Stimulated activated CD4-positive, alpha-beta T cell treated with anti-CD3 and anti-CD28 coated beads, Interleukin-12 subunit alpha, Interleukin-12 subunit beta, amount 100 ng/mL, for 24 hours (primary cell): Measurements from ENCODE around the gene NT5DC3.

Experiments
- DNase-seq, 2 experiments: peaks; one replicate each; pipeline ENCODE4 v3.0.0-alpha.2; 2020; ENCODE audit warnings: low read depth in 2 of 2

Gene NT5DC3

DNA sequence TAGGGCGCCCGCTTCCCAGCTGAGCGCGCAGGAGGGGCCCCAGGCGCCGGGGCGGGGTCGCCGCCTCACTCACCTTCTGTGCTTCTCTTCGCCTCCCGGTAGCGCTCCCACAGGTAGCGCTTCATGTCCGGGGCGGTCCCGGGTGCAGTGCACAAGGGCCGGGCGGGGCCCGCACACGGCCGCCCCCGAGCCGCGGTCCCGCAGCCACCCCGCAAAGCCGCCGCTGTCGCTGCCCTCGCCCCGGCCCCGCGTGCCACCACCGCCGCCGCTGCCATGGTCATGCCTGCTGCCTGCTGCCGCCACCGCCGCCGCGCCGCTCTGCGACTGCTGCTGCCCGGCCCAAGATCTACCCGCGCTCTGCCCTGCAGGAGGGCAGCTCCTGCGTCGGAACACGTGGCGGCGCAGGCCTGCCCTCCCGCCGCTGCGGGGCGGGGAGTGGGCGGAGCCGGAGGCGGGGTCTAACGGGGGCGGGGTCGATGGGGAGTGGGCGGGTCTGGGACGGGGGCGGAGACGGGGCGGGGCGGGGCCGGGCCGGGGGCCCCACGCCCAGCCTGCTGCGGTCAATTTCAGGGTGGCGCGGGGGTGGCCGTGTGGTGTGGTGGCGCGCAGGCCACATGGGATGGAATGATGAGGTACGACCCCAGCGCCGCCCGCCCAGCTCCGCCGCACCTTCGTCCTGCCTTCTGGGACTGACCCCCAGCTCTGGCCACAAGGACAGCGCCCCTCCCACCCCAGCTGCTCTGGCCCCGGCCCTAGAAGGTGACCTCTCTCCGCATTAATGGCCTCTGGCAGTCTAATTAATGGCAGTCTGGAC is at the start of gene NT5DC3:
Gene NT5DC3 (minus strand): TSS at position 359 of the 814 bp plus-strand sequence. CDS start 78 bp downstream, at position 281.
- peak; percentile 62 to 66 for DNase-seq

DNA sequence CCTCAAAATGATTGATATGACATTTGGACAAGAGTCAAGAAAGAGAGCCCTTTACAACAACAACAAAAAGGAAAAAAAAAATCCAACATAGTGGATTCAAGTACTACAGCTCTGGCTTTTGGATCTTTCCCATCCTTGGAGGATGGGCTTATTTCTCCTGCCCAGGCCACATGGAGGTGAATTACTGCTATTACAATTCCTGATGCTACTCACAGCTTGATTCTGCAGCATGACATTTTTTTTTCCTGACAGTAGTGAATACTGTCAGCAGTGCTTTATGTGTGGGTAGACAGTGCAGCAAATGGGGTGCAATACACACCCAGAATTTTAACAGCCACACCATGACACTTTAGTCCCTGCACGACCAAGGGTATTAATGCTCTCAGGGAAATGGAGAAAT is 46.7 kb upstream of the NT5DC3 start:
- no peak for DNase-seq

DNA sequence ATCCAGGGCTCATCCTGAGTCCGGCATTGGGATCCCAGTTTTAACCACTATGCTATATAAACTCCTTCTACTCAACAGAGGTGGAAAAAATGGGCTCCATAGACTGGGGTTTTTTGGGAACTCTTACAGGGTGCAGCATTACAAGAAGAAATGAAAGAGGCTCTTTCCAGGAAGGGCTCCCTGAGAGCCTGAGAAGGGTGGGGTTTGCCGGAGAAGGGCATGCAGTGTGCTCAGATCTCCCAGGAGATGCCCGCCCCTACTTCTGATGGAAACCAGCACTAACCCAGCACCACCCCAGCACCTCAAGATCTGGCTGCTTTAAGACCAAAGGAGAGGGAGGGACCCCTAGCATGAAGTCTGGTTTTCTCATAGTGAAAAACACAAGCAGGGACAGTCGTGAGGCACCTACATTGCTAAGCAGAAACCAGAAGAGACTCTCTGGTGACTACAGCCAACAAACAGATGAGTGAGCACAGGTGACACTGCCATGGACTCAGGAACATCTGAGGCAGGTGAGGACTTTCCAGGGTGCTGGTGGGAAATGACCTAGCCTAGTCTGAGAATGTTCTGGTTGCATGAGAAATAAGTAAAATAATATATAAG is 45.3 kb upstream of the NT5DC3 start:
- DNase-seq, result no peak

- DNase-seq, result no peak
Observed at GRCh38 chr12:103884316-103884715, 43.3 kb upstream of the NT5DC3 start.

GRCh38 chr12:103883908-103884307 is 42.9 kb upstream of the NT5DC3 start:
- DNase-seq, result no peak

DNA sequence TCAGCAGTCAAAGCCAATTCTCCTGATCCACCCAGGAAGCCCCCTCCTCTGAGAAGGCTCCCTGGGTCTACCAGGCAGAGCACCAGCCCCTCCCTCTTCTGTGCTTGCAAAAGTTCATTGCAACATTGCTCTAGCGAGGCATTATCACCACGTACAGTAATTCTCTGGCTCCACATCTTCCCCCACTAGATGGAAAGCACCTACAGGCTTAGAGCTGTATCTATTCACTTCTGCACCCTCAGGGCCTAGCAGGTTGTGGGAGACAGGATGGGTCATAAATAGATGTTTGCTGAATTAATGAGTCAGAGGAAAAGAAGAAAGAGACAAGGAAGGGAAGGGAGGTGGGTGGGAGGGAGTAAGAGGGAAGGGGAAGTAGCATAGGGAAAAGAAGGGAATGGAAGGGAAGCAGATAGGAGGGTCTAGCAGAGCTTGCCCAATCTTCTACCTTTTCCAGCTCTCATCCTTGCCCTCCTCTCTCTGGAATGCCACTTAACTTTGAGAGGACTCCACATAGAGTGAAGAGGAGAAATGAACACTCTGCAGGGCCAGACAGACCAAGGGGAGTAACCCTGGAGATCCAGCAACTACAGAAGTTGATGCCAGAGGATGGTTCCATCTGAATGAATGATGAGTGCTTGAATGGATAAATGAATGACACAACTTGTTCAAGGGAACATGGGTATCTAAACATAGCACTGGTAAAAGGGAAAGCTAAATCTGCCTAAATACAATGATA is 42.0 kb upstream of the NT5DC3 start:
- no peak for DNase-seq

DNA sequence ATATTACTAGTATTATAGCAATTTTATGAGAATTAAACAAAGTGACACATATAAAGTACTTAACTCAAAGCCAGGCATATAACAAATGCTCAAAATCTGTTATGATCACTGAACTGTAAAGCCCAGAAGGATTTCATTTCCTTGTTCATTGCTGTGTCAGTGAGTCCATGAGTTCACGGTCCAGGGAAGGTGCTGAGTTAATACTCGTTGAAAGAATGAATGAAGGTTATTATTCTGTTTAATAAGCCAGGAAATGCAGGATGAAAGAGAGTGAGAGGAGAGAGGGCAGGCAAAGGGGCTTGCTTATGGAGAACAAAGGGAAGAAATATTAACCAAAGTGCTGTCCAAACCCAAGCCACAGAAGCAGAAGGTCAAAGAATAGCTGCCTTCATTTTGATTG is 40.2 kb upstream of the NT5DC3 start:
- no peak for DNase-seq

DNA sequence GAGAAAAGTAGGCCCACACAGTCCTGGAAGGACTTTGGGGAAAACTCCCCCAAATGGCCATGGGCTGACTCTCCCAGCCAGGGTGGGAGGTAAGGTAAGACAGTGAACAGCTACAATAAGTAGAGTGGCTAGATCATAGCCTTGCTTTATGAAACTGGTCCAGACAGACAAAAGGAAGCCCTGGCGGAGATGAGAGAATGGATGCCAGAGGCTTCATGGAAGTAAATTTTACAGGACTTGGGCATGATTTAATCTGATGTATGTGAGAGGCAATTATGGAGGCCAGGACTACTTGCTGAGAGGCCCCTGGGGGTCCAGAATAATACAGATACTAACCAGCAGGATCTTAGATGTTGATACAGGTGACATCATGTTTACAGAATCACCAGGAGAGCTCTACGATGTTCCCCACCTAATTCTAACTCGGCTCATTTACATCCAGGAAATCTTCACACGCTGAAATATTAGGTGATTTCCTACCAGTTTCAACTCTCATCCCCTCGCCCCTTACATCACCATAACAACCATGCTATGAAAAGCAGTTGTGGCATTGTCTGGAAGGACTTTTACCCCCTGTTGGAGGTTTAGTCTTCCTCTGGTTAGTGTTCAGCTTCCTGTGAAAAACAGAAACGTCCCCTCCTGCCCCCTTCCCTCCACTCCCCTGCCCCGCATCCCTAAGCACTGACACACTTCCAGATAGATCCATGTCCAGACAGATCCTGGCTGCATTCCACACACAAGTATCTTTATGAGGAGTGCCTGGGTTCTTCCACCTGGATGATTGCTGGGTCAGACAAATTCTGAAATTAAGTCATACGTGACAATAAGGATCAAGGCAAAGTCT is 39.5 kb upstream of the NT5DC3 start:
- no peak for DNase-seq

DNA sequence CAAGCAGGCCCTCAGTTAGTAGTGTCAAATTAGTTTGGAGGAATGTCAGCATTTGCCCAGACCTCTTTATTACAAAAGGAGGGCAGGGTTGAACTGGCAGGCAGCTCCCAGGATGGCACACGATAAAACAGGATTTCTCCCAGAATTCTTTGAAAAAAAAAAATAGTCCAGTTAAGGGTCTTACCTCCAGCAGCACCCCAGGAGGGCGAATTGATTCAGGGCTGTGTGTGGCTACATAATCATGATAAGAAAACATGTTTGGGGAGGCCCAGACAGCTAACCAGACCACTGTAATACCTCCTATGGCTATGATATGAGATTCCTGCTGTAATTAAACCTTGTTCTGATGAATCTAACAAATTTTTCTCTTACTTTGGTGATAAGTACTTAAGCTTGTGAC is 38.8 kb upstream of the NT5DC3 start:
- no peak for DNase-seq

DNA sequence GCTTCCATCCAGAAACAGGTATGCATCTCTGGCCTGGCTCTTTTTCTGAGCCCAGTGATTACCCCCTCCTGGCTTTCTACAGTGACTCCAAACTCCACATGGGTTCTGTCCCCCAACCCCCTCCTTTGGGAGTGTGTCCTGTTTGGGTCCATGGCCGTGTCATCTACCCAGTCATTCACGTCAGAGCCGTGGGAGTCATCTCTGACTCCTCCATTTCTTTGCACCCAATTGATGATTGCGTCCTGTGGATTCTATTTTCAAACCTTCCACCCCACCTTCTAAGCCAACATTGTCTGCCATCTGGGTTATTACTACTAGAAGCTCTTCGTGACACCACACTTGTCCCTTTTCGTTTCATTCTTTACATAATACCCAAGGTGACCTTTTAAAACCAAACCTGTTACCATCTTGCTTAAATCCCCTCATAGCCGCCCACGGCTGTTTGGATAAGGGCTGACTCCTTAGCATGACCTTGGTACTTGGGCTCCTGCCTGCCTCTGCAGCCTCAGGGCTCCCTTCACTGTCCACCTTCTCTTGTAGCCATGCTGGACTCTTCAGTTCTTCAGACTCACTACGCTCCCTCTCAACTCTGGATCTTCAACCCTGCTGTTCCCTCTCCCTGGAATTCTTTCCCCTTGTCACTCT is 38.1 kb upstream of the NT5DC3 start:
- DNase-seq, result no peak

DNA sequence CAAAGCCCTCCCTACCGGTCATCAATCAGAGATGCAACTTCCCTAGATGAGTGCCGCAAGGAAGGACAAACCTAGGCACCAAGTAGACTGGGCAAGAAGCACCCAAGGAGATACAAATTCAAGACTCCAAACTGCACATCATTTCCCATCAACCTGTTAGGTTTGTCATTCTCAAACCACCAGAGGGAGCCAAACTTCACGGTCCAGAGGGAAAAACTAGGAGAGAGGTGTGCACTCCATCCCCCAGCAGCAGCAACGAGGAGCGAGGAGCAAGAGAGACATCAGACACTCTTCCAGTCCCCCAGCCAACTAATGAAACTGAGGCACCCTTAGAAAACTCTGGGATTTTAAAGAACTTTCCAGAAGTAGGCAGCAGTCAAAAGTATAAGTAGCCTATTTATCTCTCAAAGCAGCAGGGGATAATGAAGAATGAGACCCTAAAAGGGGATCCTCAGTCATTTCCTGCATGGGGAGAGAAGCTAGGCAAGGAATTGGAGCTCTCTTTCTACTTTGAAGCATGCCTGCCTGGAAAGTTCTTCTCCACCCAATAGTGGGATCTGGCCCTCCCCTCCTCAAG is 37.0 kb upstream of the NT5DC3 start:
- DNase-seq, result peak; percentile 30 to 48

- no peak for DNase-seq
Observed at GRCh38 chr12:103877288-103877687, 36.3 kb upstream of the NT5DC3 start.

GRCh38 chr12:103875666-103876065 is 34.6 kb upstream of the NT5DC3 start:
- no peak for DNase-seq

DNA sequence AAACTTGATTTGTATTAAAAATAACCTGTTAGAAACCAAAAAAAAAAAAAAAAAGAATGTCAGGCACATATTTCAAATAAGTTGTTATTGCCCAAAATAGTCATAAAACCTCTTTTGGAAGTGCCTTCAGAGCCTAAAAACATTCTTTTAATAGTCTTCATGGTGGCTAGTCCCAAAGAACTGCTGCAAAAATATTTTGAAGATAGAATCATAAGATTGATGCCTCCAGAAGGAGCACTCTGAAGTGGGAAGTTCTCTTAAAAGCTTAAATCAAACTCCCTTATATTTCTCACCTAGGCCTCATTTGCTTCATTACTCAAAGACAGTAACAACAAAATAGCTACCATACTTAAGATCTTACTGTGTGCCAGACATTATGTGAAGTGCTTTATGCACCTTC is 27.2 kb upstream of the NT5DC3 start:
- no peak for DNase-seq

GRCh38 chr12:103865151-103865730 is 24.2 kb upstream of the NT5DC3 start:
- no peak for DNase-seq

- DNase-seq, result no peak
Observed at GRCh38 chr12:103864710-103865109, 23.7 kb upstream of the NT5DC3 start.

DNA sequence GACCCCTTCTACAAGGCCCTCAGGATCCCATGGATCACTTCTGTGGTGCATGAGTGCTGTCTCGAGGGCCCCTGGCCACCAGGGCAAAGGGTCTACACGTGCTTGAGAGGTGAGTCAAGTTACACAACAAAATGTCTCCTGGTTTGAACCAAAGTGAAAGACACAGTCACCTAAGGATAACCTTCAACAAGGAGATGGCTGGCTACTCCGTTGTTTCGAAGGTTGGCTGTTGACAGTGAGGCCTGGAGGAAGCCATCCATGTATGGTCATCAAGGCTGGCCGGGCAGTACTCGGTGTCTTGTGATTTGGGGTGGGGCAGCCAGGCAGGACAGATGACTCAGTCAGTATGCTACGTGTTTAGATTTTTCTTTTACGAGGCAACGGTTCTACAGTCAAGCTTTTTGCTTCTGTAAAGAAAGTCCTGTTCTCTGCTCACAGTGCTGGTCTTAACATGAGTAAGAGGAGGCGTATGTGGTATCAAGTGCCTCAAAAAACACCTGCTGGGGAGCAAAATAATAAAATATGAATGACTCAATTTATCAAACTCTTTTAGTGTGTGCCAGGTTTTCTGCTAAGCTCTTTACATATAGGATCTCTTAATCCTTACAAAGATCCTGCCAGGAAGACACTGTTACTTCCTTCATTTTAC is 18.0 kb upstream of the NT5DC3 start:
- DNase-seq, result no peak

DNA sequence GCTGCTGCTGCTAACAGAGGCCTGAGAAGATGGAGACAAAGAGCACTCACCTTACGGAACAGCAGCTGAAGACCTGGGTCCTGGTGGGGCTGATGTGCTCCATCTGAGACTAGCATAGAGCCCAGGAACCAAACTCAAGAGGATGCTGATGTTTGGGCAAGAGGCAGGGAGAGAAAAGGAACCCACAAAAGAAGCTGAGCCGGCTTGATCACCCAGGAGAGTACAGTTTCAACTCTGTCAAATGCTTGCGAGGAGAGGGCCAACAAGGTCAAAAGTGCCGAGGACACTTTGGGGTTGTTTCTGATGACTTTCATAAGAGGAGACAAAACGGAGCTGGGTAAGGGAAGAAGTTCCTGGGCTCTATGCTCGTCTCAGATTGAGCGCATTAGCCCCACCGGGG is 17.3 kb upstream of the NT5DC3 start:
- no peak for DNase-seq

- DNase-seq, result no peak
Observed at GRCh38 chr12:103857164-103857563, 16.1 kb upstream of the NT5DC3 start.
